HG02884 (cell line): Measurements from ENCODE around the gene LIN52.

Experiments
- ATAC-seq: cut with Tn5 transposase; IDR thresholded peaks from one replicate; pipeline ENCODE4 v1.9.1; 2021; ENCODE audit warnings: mild to moderate bottlenecking, moderate library complexity; ENCODE audit not compliant: unreplicated experiment

LIN52 gene

GRCh38 chr14:74221741-74222140, 137.0 kb downstream of the LIN52 start:
- no peak for ATAC-seq

DNA sequence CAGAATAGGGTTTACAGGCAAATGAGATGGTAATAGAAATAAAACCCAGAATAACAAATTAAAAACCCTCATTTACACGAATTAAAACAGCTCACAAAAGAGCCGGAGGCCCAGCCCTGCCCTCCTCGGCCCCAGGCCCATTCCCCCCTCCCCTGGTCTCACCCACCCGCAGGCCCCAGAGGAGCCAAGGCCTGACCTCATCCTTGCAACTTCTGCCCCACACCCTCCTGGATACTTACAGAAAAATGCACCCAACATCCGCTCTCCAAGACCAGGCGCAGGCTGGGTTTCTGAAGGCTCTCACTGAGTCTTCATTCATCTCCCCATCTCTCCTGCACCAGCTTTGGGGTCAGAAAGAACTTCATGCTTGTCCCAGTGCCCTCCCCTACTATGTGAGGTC, 138.3 kb downstream of the LIN52 start:
- ATAC-seq = no peak

DNA sequence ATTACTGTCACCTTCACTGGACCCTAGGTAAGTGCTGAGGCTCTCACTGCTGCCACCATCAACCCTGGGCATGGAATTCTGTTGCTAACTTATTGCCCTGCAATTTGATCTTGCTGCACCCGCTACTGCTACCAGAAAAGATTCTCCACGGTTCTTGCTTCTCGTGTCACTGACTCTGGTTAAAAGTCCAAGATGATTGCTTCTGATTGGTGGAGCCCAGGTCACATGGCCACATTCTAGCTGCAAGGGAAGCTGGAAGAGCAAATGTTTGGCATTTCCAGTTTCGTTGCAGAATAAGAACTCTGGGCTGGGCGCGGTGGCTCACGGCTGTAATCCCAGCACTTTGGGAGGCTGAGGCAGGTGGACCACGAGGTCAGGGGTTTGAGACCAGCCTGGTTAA, 147.0 kb downstream of the LIN52 start:
- no peak for ATAC-seq

DNA sequence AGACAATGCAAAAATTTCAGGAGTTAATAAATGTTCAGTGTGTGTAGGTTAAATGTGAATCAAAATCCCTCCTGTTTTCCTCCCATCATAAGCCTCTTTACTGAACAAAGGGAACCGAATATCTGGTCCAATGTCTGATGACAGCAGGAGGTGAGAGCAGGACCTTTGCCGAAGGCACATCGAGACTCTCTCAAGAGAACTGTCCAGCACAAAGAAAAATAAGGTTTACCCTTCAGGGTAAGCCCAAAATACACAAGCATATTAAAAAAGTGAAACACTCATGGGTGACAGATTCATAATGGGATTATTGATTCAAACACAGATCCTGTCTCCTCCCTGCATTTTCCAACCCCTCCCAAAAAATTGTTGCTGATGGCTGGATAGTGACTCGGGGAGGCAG, 150.3 kb downstream of the LIN52 start:
- no peak for ATAC-seq

GRCh38 chr14:74237441-74237840, 152.7 kb downstream of the LIN52 start:
- no peak for ATAC-seq

DNA sequence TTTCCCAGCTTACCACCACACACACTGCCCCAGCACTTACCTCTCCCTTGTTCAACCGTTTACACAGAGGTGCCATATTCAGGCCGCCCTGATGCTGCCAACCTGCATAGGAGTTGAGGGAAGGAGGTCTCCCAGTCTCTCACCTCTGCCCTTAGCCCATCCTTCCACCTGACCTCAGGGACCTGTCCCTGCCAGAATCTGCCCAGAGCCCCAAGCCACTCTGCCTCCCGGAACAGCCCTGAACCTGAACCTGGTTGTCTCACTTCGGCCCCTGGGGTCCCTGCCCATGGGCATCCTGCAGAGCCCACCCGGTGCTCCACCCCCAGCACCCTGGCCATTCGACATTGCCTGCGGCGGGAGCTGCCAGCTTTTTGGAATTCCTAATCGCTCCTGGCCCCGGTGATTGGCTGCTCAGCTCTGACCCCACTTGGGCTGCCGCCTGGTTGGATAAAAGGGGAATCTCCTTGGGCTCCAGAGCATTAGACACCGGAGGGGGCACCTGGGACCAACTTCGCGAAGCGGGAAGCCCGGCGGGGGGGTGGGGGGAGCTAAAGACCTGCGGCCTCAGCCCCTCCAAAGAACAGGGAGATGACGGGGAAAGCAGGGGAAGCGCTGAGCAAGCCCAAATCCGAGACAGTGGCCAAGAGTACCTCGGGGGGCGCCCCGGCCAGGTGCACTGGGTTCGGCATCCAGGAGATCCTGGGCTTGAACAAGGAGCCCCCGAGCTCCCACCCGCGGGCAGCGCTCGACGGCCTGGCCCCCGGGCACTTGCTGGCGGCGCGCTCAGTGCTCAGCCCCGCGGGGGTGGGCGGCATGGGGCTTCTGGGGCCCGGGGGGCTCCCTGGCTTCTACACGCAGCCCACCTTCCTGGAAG, 154.5 kb downstream of the LIN52 start, which contains the start of gene VSX2:
Gene VSX2, plus strand, starts transcription at position 476 of the 874 bp plus-strand sequence. Its CDS starts 113 bp downstream, at position 589.
- no peak for ATAC-seq

DNA sequence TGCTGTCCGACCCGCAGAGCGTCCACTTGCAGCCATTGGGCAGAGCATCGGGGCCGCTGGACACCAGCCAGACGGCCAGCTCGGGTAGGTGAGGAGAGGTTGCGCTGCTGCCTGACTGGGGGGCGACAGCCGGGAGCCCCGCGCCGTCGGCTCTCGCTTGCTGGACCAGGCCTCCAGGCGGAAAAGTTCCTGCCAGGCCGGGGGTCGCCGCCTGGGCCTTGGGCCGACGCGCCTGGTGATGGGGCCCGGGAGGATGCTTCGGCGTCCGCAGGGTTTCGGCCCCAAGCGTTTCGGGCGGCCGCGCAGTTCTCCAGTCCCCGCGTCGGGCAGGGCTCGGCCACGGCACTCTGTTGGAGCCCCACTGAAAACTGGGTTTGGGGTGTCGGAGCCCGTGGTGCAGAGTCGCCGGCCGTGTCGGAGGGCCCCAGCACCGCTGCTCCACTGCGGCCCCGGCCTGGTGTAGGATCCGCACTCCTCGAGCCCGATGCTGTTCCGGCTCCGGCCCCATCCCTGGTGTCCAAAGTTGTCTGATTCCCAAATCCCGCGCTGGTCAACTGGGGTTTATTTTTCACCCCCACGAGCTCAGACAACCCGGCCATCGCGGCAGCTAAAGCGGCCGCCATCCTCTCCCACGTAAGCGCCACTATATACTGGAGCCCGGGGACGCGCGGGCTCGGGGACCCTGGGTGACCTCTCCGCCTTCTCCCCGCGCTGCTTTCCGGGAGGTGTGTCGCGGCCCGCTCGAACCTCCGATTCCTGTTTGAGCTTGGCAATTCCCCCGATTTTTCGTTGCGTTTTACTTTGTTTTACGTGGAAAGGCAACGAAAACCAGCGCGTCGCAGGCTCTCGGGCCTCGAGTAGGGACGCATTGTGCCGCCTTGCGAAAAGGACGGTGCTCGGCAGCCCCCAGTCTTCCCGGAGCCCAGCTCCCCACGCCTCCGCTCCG, 155.4 kb downstream of the LIN52 start:
- no peak for ATAC-seq

GRCh38 chr14:74240794-74241651, 156.3 kb downstream of the LIN52 start:
- no peak for ATAC-seq

GRCh38 chr14:74241652-74242017, 156.9 kb downstream of the LIN52 start:
- no peak for ATAC-seq

- ATAC-seq = no peak
Measured at GRCh38 chr14:74242021-74242779, 157.4 kb downstream of the LIN52 start.

- ATAC-seq = no peak
Measured at GRCh38 chr14:74242780-74243042, 158.0 kb downstream of the LIN52 start.

DNA sequence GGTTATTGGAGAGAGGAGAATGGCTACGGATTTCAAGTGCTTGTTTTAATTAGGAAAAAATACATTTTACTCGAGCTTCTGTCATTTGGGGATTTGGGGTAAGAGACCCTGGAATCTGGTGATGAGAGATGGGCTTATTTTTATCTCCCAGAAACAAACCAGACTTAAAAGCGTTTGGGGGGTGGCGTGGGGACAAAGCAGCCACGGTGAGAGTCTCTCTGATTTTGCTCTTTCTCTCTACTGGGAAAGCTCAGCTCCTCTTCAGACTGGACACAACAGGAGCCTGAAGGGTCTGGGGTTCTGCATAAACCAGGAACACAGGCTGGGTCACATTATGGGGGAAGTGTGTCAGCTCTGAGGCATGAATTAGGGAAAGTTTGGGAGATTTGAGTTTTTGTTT, 158.3 kb downstream of the LIN52 start:
- no peak for ATAC-seq

- no peak for ATAC-seq
Measured at GRCh38 chr14:74244115-74244514, 159.4 kb downstream of the LIN52 start.

DNA sequence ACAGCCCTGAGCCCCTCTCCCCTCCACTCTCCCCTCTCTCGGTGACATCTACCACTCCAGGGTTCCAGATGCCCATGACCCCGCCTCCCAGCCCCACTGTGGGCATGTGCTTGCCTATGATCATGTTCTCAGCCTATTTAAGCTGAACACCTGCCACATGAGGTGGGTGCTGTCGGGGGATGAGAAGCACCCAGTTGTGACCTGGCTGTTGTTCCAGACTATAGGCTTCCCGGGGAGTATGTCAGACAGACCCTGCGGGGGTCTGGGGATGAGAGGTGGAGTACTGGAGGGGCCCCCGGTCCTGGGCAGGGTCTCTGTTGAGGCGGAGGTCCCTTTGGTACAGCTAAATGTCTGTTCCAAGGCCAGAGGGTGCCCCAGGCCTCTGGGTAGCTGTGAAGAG, 160.5 kb downstream of the LIN52 start:
- ATAC-seq = no peak

DNA sequence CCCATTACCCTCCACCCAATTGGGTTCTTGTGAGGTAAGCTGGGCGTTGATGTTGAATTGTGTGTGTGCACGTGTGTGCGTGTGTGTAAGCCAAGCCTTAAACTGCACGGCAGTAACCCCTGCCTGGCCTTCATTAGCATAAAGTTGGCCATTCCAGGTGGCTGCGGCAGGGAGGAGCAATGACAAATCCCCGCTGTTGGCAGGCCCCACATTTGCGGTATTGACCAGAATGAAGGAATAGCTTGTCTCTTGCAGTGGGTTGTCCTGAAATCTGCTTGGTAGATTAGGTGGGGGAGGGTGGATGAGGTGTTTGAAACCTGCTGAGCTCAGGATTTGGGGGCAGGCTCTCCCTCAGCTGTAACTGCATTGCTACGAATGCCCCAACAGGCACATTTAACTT, 161.8 kb downstream of the LIN52 start:
- no peak for ATAC-seq

DNA sequence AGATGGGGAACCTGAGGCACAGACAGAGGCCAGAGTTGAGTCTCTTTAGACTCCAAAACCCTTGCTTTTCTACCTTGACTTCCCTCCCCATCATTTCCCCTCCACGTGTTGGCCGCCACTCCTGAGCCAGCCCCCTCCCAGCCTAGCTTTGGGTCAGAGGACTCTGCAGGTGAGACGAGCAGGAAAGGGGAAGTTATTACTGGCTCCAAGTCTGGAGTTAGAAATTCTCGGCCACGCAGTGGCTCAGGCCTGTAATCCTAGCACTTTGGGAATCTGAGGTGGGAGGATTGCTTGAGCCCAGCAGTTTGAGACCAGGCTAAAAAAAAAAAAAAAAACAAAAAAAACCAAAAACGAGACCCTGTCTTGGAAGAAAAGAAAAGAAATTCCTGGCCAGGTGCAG, 163.3 kb downstream of the LIN52 start:
- ATAC-seq = no peak

GRCh38 chr14:74249433-74250375, 164.9 kb downstream of the LIN52 start:
- no peak for ATAC-seq
